HCT116 (cell line): ENCODE measurements around the gene TIMM10. TPM values are rescaled to one million over a fixed set of nuclear protein-coding genes. Genes with fewer than 3 reads are reported as not detected.

Experiments used
- ATAC-seq: fragments of 200-7000 bp; cut with Tn5 transposase; 2 replicates; pipeline ENCODE4 v1.9.1; 2020; ENCODE audit warnings: mild to moderate bottlenecking, moderate library complexity
- BruUV-seq: library from RNA; stranded (reverse); fragments of 400-500 nt; replicated peaks from 2 replicates; lab custom pipeline; 2021; lab: Mats Ljungman, UMichigan
- CTCF ChIA-PET: fragments of 300-600 bp; sonication (Branson Sonifier 250); formaldehyde crosslinking; loops from one replicate; lab custom pipeline; 2021; ENCODE audit warnings: antibody characterized with exemption; lab: Charles Lee
- POLR2A ChIA-PET: fragments of 300-600, 350-600 bp; sonication (Branson Sonifier 250); formaldehyde crosslinking; loops from one replicate; lab custom pipeline; 2021; ENCODE audit warnings: antibody characterized with exemption; lab: Charles Lee
- RAD21 ChIA-PET, 2 experiments: fragments of 300-600 bp; sonication (Branson Sonifier 250); formaldehyde crosslinking; loops; one replicate each; lab custom pipeline; 2023; ENCODE audit warnings: low total read pairs in 2 of 2; ENCODE audit not compliant: uncharacterized antibody in 2 of 2, unreplicated experiment in 2 of 2, low non-redundant PET in 1 of 2; lab: Charles Lee
- DNase-seq: peaks from one replicate; pipeline ENCODE4 v3.0.0-alpha.2; 2010; ENCODE audit warnings: low read depth, low spot score
- H2AFZ ChIP-seq: fragments of 200-600 bp; shearing (Covaris generic), sonication (generic); 2 replicates; pipeline ENCODE4 v1.6.1; 2017; ENCODE audit warnings: low read depth, mixed run types, mixed read lengths, antibody characterized with exemption, low read length; ENCODE audit not compliant: poor library complexity, severe bottlenecking
- H3K27ac ChIP-seq: 2 replicates; pipeline ENCODE4 v1.5.1; 2012; ENCODE audit warnings: low read depth, low read length
- H3K27me3 ChIP-seq: fragments of 200-600 bp; sonication (generic); 2 replicates; pipeline ENCODE4 v1.6.1; 2016; ENCODE audit warnings: mixed run types, low read length, mixed read lengths; ENCODE audit not compliant: insufficient read depth
- H3K36me3 ChIP-seq, 2 experiments: fragments of 200-500 bp in 1 of 2; fragments of 200-600 bp in 1 of 2; sonication (Bioruptor generic) in 1 of 2; sonication (generic) in 1 of 2; 2 replicates each; pipeline versions ENCODE4 v1.5.1 to v1.6.1; 2014 to 2016; ENCODE audit warnings: low read length in 2 of 2, inconsistent platforms in 1 of 2, mixed read lengths in 1 of 2, mixed run types in 1 of 2; ENCODE audit not compliant: insufficient read depth in 2 of 2, control insufficient read depth in 1 of 2
- H3K4me1 ChIP-seq, 2 experiments: fragments of 200-600 bp in 1 of 2; sonication (generic) in 1 of 2; 2 replicates each; pipeline versions ENCODE4 v1.5.1 to v1.6.1; 2012 to 2017; ENCODE audit warnings: low read length in 2 of 2, inconsistent platforms in 1 of 2, mild to moderate bottlenecking in 1 of 2, mixed read lengths in 1 of 2, mixed run types in 1 of 2, moderate library complexity in 1 of 2; ENCODE audit not compliant: insufficient read depth in 2 of 2, control insufficient read depth in 1 of 2
- H3K4me2 ChIP-seq: fragments of 200-600 bp; sonication (generic); 2 replicates; pipeline ENCODE4 v1.6.1; 2017; ENCODE audit warnings: mixed run types, low read length, mixed read lengths
- H3K4me3 ChIP-seq, 2 experiments: fragments of 200-600 bp in 1 of 2; sonication (generic) in 1 of 2; replicated peaks in 1 of 2; 2 replicates each; pipeline ENCODE4 v1.5.1; 2011 to 2016; ENCODE audit warnings: low read length in 2 of 2, control low read depth in 1 of 2, low read depth in 1 of 2, mild to moderate bottlenecking in 1 of 2, mixed read lengths in 1 of 2, mixed run types in 1 of 2
- H3K79me2 ChIP-seq: fragments of 200-600 bp; sonication (generic); 2 replicates; pipeline ENCODE4 v1.6.1; 2017; ENCODE audit warnings: mild to moderate bottlenecking, mixed run types, low read length, moderate library complexity, mixed read lengths; ENCODE audit not compliant: insufficient read depth
- H3K9ac ChIP-seq: fragments of 200-600 bp; sonication (generic); 2 replicates; pipeline ENCODE4 v1.6.1; 2016; ENCODE audit warnings: low read length, mixed read lengths
- H3K9me2 ChIP-seq: fragments of 200-600 bp; sonication (generic), shearing (Covaris generic); 2 replicates; pipeline ENCODE4 v1.6.1; 2017; ENCODE audit warnings: mixed run types, mild to moderate bottlenecking, moderate library complexity; ENCODE audit not compliant: insufficient read depth
- H3K9me3 ChIP-seq, 2 experiments: fragments of 200-500 bp in 1 of 2; fragments of 200-600 bp in 1 of 2; sonication (Bioruptor generic) in 1 of 2; sonication (generic) in 1 of 2; 2 replicates each; pipeline ENCODE4 v1.6.1; 2014 to 2017; ENCODE audit warnings: low read length in 2 of 2, mixed read lengths in 2 of 2, inconsistent platforms in 1 of 2, low read depth in 1 of 2, mild to moderate bottlenecking in 1 of 2, mixed run types in 1 of 2, moderate library complexity in 1 of 2; ENCODE audit not compliant: control insufficient read depth in 1 of 2, insufficient read depth in 1 of 2
- H4K20me1 ChIP-seq: fragments of 200-600 bp; sonication (generic), shearing (Covaris generic); 2 replicates; pipeline ENCODE4 v1.6.1; 2017; ENCODE audit warnings: mixed run types, mild to moderate bottlenecking, moderate library complexity; ENCODE audit not compliant: insufficient read depth
- EGR1 ChIP-seq: IDR thresholded peaks from 2 replicates; pipeline ENCODE4 v1.6.1; 2012; ENCODE audit warnings: low read depth
- POLR2A ChIP-seq: IDR thresholded peaks from 2 replicates; pipeline ENCODE4 v1.7.0; 2011; ENCODE audit warnings: borderline replicate concordance; ENCODE audit not compliant: insufficient read depth, insufficient read length; ENCODE audit errors: extremely low read depth
- SP1 ChIP-seq: IDR thresholded peaks from 2 replicates; pipeline ENCODE4 v1.6.1; 2012; ENCODE audit warnings: low read depth
- TCF7L2 ChIP-seq: IDR thresholded peaks from 2 replicates; pipeline ENCODE4 v1.7.0; 2011; ENCODE audit warnings: borderline replicate concordance, inconsistent platforms; ENCODE audit not compliant: insufficient read depth, insufficient read length; ENCODE audit errors: extremely low read depth
- YY1 ChIP-seq: IDR thresholded peaks from 2 replicates; pipeline ENCODE4 v1.6.1; 2011; ENCODE audit warnings: low read length, low read depth, moderate library complexity, mild to moderate bottlenecking; ENCODE audit not compliant: insufficient replicate concordance; ENCODE audit errors: extremely low read depth
- intact Hi-C: fragments of 100-400 bp; cut with micrococcal nuclease; formaldehyde crosslinking; loops from 2 replicates; pipeline ENCODE4 v1.10.0; 2022
- total RNA-seq: library from RNA; stranded (reverse); gene quantifications from one replicate; pipeline ENCODE4 v1.2.1, GENCODE V29; 2021; ENCODE audit not compliant: unreplicated experiment
- TF ChIP-seq, protein P1 (sequence below): IDR thresholded peaks from 2 replicates; pipeline ENCODE4 v1.6.1; 2012; ENCODE audit warnings: low read depth

TIMM10 gene
- total RNA-seq, 1 experiment from 2014 or later: 65.6 TPM

DNA sequence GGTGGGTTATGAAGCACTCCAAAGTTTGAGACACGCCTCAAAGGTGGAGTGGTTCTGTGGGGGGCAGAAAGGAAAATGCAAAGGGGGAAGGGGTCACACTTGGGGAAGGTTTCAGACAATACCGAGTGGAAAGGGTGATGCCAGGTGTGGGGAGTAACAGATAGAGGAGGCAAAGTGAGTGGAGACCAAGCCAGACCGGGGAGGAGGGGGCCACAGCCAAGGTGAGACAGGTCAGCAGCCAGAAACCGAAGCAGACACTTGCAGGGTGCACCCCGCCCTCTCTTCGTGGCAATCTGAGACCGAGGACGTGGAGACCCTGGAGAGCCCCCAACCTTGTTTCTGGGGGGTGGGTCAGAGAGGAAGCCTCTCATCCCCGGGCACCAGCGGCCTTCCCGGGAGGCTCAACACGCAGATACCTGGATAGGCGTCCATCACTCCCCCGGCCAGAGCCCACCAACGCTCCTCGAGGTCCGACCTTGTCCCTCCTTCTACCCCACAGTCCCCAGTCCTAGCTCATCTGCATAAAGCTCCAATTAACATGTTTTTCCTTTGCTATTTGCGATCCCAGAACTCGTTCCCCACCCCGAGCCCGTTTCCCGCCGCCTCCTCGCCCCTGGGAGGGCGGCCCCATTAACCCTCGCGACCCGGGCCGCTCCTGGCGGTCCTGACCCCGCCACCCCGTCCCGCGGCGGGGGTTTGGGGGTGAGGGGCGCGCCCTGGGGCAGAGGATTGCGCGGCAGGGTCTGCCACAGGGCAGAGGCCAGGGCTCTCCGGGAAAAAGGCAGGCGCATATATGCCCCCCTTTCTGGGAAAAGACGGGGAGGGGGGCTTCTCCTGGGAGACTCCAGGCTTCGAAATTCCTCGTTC, 48.4 kb downstream of the TIMM10 start:
- RAD21 ChIA-PET: no interaction called here
- no peak overlapping the region for H2AFZ ChIP-seq
- POLR2A ChIA-PET: no interaction called here
- ATAC-seq (no peak), DNase-seq (no peak)
- no peaks in the 10 kb centered on the region for H4K20me1 ChIP-seq
- no peaks in the 10 kb centered on the region for H3K4me1 ChIP-seq
- no peak overlapping the region for H3K4me2 ChIP-seq
- H3K27ac ChIP-seq: no peak overlapping the region
- intact Hi-C loops: no loop called here
- H3K79me2 ChIP-seq: no peaks in the 10 kb centered on the region
- CTCF ChIA-PET: interaction anchor here (3.9 kb wide), 1 partner anchor 11 kb away, joined by 23 read pairs; no protein-coding TSS in a partner anchor
- no peaks in the 10 kb centered on the region for H3K9me2 ChIP-seq
- TF ChIP-seq, protein P1, sequence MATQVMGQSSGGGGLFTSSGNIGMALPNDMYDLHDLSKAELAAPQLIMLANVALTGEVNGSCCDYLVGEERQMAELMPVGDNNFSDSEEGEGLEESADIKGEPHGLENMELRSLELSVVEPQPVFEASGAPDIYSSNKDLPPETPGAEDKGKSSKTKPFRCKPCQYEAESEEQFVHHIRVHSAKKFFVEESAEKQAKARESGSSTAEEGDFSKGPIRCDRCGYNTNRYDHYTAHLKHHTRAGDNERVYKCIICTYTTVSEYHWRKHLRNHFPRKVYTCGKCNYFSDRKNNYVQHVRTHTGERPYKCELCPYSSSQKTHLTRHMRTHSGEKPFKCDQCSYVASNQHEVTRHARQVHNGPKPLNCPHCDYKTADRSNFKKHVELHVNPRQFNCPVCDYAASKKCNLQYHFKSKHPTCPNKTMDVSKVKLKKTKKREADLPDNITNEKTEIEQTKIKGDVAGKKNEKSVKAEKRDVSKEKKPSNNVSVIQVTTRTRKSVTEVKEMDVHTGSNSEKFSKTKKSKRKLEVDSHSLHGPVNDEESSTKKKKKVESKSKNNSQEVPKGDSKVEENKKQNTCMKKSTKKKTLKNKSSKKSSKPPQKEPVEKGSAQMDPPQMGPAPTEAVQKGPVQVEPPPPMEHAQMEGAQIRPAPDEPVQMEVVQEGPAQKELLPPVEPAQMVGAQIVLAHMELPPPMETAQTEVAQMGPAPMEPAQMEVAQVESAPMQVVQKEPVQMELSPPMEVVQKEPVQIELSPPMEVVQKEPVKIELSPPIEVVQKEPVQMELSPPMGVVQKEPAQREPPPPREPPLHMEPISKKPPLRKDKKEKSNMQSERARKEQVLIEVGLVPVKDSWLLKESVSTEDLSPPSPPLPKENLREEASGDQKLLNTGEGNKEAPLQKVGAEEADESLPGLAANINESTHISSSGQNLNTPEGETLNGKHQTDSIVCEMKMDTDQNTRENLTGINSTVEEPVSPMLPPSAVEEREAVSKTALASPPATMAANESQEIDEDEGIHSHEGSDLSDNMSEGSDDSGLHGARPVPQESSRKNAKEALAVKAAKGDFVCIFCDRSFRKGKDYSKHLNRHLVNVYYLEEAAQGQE: no peak
- TF ChIP-seq TCF7L2 (no peak), POLR2A (no peak), YY1 (no peak), SP1 (no peak), EGR1 (no peak)
- H3K4me3 ChIP-seq: no peak overlapping the region
- H3K27me3 ChIP-seq: no peaks in the 10 kb centered on the region
- no peak overlapping the region for H3K9ac ChIP-seq
- H3K9me3 ChIP-seq: no peaks in the 10 kb centered on the region
- no TSS peak for BruUV-seq
- H3K36me3 ChIP-seq: no peaks in the 10 kb centered on the region
